Hepatocyte (in vitro differentiated cells): ENCODE data around the gene STX12.

ENCODE experiments used
- CTCF ChIP-seq: fragments of 200-600 bp; sonication (generic); IDR thresholded peaks from 2 replicates; pipeline ENCODE4 v1.5.1; 2016; ENCODE audit warnings: antibody characterized with exemption, mild to moderate bottlenecking; ENCODE audit not compliant: poor library complexity
- EZH2 ChIP-seq: fragments of 200-600 bp; sonication (generic); IDR thresholded peaks from 2 replicates; pipeline ENCODE4 v1.6.1; 2016; ENCODE audit warnings: antibody characterized with exemption, mild to moderate bottlenecking, borderline replicate concordance
- EZH2phosphoT487 ChIP-seq: fragments of 200-600 bp; sonication (generic); IDR thresholded peaks from one replicate; pipeline ENCODE4 v1.6.1; 2018; ENCODE audit warnings: antibody characterized with exemption, mild to moderate bottlenecking, low read depth, moderate library complexity; ENCODE audit not compliant: unreplicated experiment, severe bottlenecking

- TF ChIP-seq CTCF (no peak), EZH2 (no peak), EZH2phosphoT487 (no peak)
Observed at GRCh38 chr1:27778056-27778455, 5.0 kb downstream of the STX12 start.
